Upper lobe of right lung (tissue), 1 donor: ENCODE data around the gene ZNF385C. TPM values are rescaled to one million over a fixed set of nuclear protein-coding genes. Genes with fewer than 3 reads are reported as not detected.

Source experiments
- ATAC-seq: fragments of 200-7000 bp; cut with Tn5 transposase; one replicate; pipeline ENCODE4 v1.9.1; 2020; ENCODE audit warnings: mild to moderate bottlenecking, moderate library complexity
- DNase-seq: peaks from one replicate; pipeline ENCODE4 v3.0.0-alpha.2; 2020
- H3K27ac ChIP-seq: fragments of 200-600 bp; one replicate; pipeline ENCODE4 v1.8.0; 2022
- H3K27me3 ChIP-seq: fragments of 200-600 bp; one replicate; pipeline ENCODE4 v1.8.0; 2022; ENCODE audit warnings: mild to moderate bottlenecking
- H3K36me3 ChIP-seq: fragments of 200-600 bp; one replicate; pipeline ENCODE4 v1.8.0; 2022
- H3K4me1 ChIP-seq: fragments of 200-600 bp; one replicate; pipeline ENCODE4 v1.8.0; 2022
- H3K4me3 ChIP-seq: fragments of 200-600 bp; one replicate; pipeline ENCODE4 v1.8.0; 2022; ENCODE audit warnings: mild to moderate bottlenecking
- H3K9me3 ChIP-seq: fragments of 200-600 bp; one replicate; pipeline ENCODE4 v1.8.0; 2022
- CTCF ChIP-seq: fragments of 200-600 bp; IDR thresholded peaks from one replicate; pipeline ENCODE4 v1.8.0; 2022; ENCODE audit warnings: antibody characterized with exemption
- intact Hi-C: fragments of 100-400 bp; cut with DNase I; formaldehyde crosslinking; loops from one replicate; pipeline ENCODE4 v1.11.0; 2022
- total RNA-seq: library from RNA; stranded (reverse); fragmentation: NEBNext Ultra II Directional; extraction: Animal tissue kit (Norgen Biotek cat#: 25700); gene quantifications from one replicate; pipeline ENCODE4 v1.2.1, GENCODE V29; 2021
- donor health status: DM: no; HTN: yes; CAD: no; lungs with severe emphysema.

The ZNF385C gene
- total RNA-seq, 1 donor from 2014 or later = 0.78 TPM

GRCh38 chr17:41996855-41997164 is 101.5 kb downstream of the ZNF385C start:
- TF ChIP-seq CTCF = no peak
- no peaks in the 10 kb centered on the region for H3K9me3 ChIP-seq
- H3K4me3 ChIP-seq = no peak overlapping the region
- H3K4me1 ChIP-seq = no peaks in the 10 kb centered on the region
- no peak for DNase-seq
- intact Hi-C loops = no loop called here
- no peak overlapping the region for H3K27ac ChIP-seq
- H3K36me3 ChIP-seq = peaks cover 100% of the 10 kb centered on the region
- ATAC-seq = no peak
- H3K27me3 ChIP-seq = no peaks in the 10 kb centered on the region

GRCh38 chr17:41992576-41992975 is 105.7 kb downstream of the ZNF385C start:
- ATAC-seq (no peak), DNase-seq (no peak)
- Histone ChIP-seq H3K27me3 (no peaks in the 10 kb centered on the region), H3K27ac (no peak overlapping the region), H3K9me3 (no peaks in the 10 kb centered on the region), H3K4me3 (no peak overlapping the region), H3K4me1 (no peaks in the 10 kb centered on the region), H3K36me3 (peaks cover 100% of the 10 kb centered on the region)
- TF ChIP-seq CTCF = no peak
- intact Hi-C loops = no loop called here

GRCh38 chr17:41989702-41990419 is 108.4 kb downstream of the ZNF385C start:
- ATAC-seq = no peak
- no peak for TF ChIP-seq CTCF
- DNase-seq = no peak
- peaks cover 100% of the 10 kb centered on the region for H3K36me3 ChIP-seq
- intact Hi-C loops = no loop called here
- no peaks in the 10 kb centered on the region for H3K4me1 ChIP-seq
- no peak overlapping the region for H3K27ac ChIP-seq
- no peaks in the 10 kb centered on the region for H3K27me3 ChIP-seq
- no peak overlapping the region for H3K4me3 ChIP-seq
- no peaks in the 10 kb centered on the region for H3K9me3 ChIP-seq

GRCh38 chr17:41988418-41988817 is 109.9 kb downstream of the ZNF385C start:
- no peak for TF ChIP-seq CTCF
- H3K4me3 ChIP-seq = no peak overlapping the region
- intact Hi-C loops = no loop called here
- no peaks in the 10 kb centered on the region for H3K4me1 ChIP-seq
- ATAC-seq (no peak), DNase-seq (no peak)
- peaks cover 100% of the 10 kb centered on the region for H3K36me3 ChIP-seq
- H3K9me3 ChIP-seq = no peaks in the 10 kb centered on the region
- no peak overlapping the region for H3K27ac ChIP-seq
- H3K27me3 ChIP-seq = no peaks in the 10 kb centered on the region

GRCh38 chr17:41987642-41988041 is 110.6 kb downstream of the ZNF385C start:
- H3K4me1 ChIP-seq = no peaks in the 10 kb centered on the region
- no peak overlapping the region for H3K27ac ChIP-seq
- peaks cover 100% of the 10 kb centered on the region for H3K36me3 ChIP-seq
- TF ChIP-seq CTCF = no peak
- H3K9me3 ChIP-seq = no peaks in the 10 kb centered on the region
- no peak for ATAC-seq
- no peak overlapping the region for H3K4me3 ChIP-seq
- no peaks in the 10 kb centered on the region for H3K27me3 ChIP-seq
- DNase-seq = no peak
- intact Hi-C loops = no loop called here

DNA sequence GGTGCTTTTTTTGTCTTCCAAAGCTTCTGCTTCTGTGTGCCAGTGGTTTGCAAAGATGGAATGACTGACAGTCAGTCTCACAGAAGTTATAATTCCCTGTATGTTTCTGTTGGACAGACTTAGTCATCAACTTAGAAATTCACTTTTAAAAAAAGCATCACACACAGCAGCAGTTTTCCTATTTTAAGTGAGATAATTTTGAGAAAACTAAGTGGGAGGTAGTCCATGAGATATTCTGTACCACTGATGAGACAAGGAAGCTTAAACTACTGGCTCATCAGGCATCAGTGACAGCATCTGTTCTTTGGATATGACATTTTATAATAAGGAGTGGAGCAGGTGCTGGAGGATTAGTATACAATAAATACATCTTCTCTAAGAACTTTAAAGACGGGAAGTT is 111.6 kb downstream of the ZNF385C start:
- Histone ChIP-seq H3K27me3 (no peaks in the 10 kb centered on the region), H3K36me3 (peaks cover 100% of the 10 kb centered on the region), H3K27ac (no peak overlapping the region), H3K9me3 (no peaks in the 10 kb centered on the region), H3K4me1 (no peaks in the 10 kb centered on the region), H3K4me3 (no peak overlapping the region)
- intact Hi-C loops = no loop called here
- ATAC-seq = no peak
- no peak for TF ChIP-seq CTCF
- DNase-seq = no peak
